DOHH2 (cell line): ENCODE data around the gene PRKCSH.

Experiments
- H3F3A ChIP-seq: fragments of 200-600 bp; sonication (generic), shearing (Covaris generic); 2 replicates; pipeline ENCODE4 v1.6.0; 2016; ENCODE audit warnings: antibody characterized with exemption, mild to moderate bottlenecking; ENCODE audit not compliant: control insufficient read depth, insufficient read depth
- H3K27ac ChIP-seq: fragments of 200-600 bp; sonication (generic); 2 replicates; pipeline ENCODE4 v1.5.1; 2014; ENCODE audit warnings: low read depth, mild to moderate bottlenecking, low read length, moderate library complexity
- H3K27me3 ChIP-seq: fragments of 200-600 bp; sonication (generic); 2 replicates; pipeline ENCODE4 v1.6.1; 2014; ENCODE audit warnings: mild to moderate bottlenecking, low read length, mixed read lengths; ENCODE audit not compliant: control insufficient read depth
- H3K36me3 ChIP-seq: fragments of 200-600 bp; sonication (generic); 2 replicates; pipeline ENCODE4 v1.6.1; 2014; ENCODE audit warnings: mild to moderate bottlenecking, low read length, moderate library complexity, mixed read lengths; ENCODE audit not compliant: control insufficient read depth
- H3K4me1 ChIP-seq: fragments of 200-600 bp; sonication (generic); 2 replicates; pipeline ENCODE4 v1.6.1; 2014; ENCODE audit warnings: mild to moderate bottlenecking, low read length, mixed read lengths; ENCODE audit not compliant: control insufficient read depth
- H3K4me2 ChIP-seq: fragments of 200-600 bp; sonication (generic); 2 replicates; pipeline ENCODE4 v1.6.0; 2014; ENCODE audit warnings: mild to moderate bottlenecking, low read length, moderate library complexity
- H3K4me3 ChIP-seq: fragments of 200-600 bp; sonication (generic); 2 replicates; pipeline ENCODE4 v1.5.1; 2014; ENCODE audit warnings: mild to moderate bottlenecking, low read length, mixed read lengths
- H3K79me2 ChIP-seq: fragments of 200-600 bp; sonication (generic); 2 replicates; pipeline ENCODE4 v1.6.1; 2014; ENCODE audit warnings: mild to moderate bottlenecking, low read length, mixed read lengths; ENCODE audit not compliant: control insufficient read depth
- H3K9me2 ChIP-seq: fragments of 200-600 bp; sonication (generic); replicated peaks from 2 replicates; pipeline ENCODE4 v1.6.1; 2014; ENCODE audit warnings: mild to moderate bottlenecking, low read length, mixed read lengths; ENCODE audit not compliant: control insufficient read depth
- H3K9me3 ChIP-seq: fragments of 200-600 bp; sonication (generic); 2 replicates; pipeline ENCODE4 v1.6.1; 2014; ENCODE audit warnings: antibody characterized with exemption, low read length, mixed read lengths; ENCODE audit not compliant: control insufficient read depth, insufficient read depth
- H4K20me1 ChIP-seq: fragments of 200-600 bp; sonication (generic); 2 replicates; pipeline ENCODE4 v1.6.0; 2014; ENCODE audit warnings: low read depth, mild to moderate bottlenecking, antibody characterized with exemption, low read length, moderate library complexity; ENCODE audit not compliant: control insufficient read depth, insufficient read depth
- CTCF ChIP-seq: fragments of 200-600 bp; sonication (generic); IDR thresholded peaks from one replicate; pipeline ENCODE4 v1.5.1; 2014; ENCODE audit warnings: antibody characterized with exemption, mild to moderate bottlenecking, low read depth, low read length; ENCODE audit not compliant: poor library complexity, severe bottlenecking
- EZH2phosphoT487 ChIP-seq: fragments of 200-600 bp; sonication (generic); IDR thresholded peaks from 2 replicates; pipeline ENCODE4 v1.6.1; 2017; ENCODE audit warnings: borderline replicate concordance, mild to moderate bottlenecking, antibody characterized with exemption, low read length, moderate library complexity, mixed read lengths

PRKCSH gene

GRCh38 chr19:11450570-11451326 is 15.3 kb downstream of the PRKCSH start:
- H3K9me3 ChIP-seq, result no peaks in the 10 kb centered on the region
- peaks cover 45% of the 10 kb centered on the region for H3K36me3 ChIP-seq
- H4K20me1 ChIP-seq, result no peaks in the 10 kb centered on the region
- no peak overlapping the region for H3K4me2 ChIP-seq
- TF ChIP-seq EZH2phosphoT487 (no peak), CTCF (no peak)
- no peaks in the 10 kb centered on the region for H3K27me3 ChIP-seq
- peaks cover 6% of the 10 kb centered on the region for H3F3A ChIP-seq
- no peak overlapping the region for H3K27ac ChIP-seq
- no peak overlapping the region for H3K4me3 ChIP-seq
- peaks cover 9% of the 10 kb centered on the region for H3K4me1 ChIP-seq
- H3K9me2 ChIP-seq, result no peaks in the 10 kb centered on the region
- no peaks in the 10 kb centered on the region for H3K79me2 ChIP-seq

GRCh38 chr19:11451327-11451870 is 16.0 kb downstream of the PRKCSH start:
- Histone ChIP-seq H3K27me3 (no peaks in the 10 kb centered on the region), H3K4me2 (no peak overlapping the region), H3K27ac (no peak overlapping the region), H3K9me3 (no peaks in the 10 kb centered on the region), H3K79me2 (no peaks in the 10 kb centered on the region), H3K4me3 (no peak overlapping the region), H3K4me1 (peaks cover 9% of the 10 kb centered on the region), H3F3A (peaks cover 6% of the 10 kb centered on the region), H3K36me3 (peaks cover 39% of the 10 kb centered on the region), H4K20me1 (no peaks in the 10 kb centered on the region), H3K9me2 (no peaks in the 10 kb centered on the region)
- no peak for TF ChIP-seq EZH2phosphoT487
- no peak for TF ChIP-seq CTCF

GRCh38 chr19:11451871-11452619 is 16.6 kb downstream of the PRKCSH start:
- H3K36me3 ChIP-seq, result peaks cover 32% of the 10 kb centered on the region
- peaks cover 9% of the 10 kb centered on the region for H3K4me1 ChIP-seq

More at GRCh38 chr19:11451871-11452619, 16.6 kb downstream of the PRKCSH start:
- Histone ChIP-seq H3K9me2 (no peaks in the 10 kb centered on the region), H3K4me2 (no peak overlapping the region), H3K27me3 (no peaks in the 10 kb centered on the region), H3K9me3 (no peaks in the 10 kb centered on the region), H3K79me2 (no peaks in the 10 kb centered on the region), H3K27ac (no peak overlapping the region), H3F3A (peaks cover 6% of the 10 kb centered on the region), H4K20me1 (no peaks in the 10 kb centered on the region), H3K4me3 (no peak overlapping the region)
- no peak for TF ChIP-seq CTCF
- no peak for TF ChIP-seq EZH2phosphoT487
